GM12878 (cell line): ENCODE results near the gene TULP4. TPM values are rescaled to one million over a fixed set of nuclear protein-coding genes. Genes with fewer than 3 reads are reported as not detected.

Experiments
- ATAC-seq: fragments of 200-7000 bp; cut with Tn5 transposase; 3 replicates; pipeline ENCODE4 v1.9.1; 2020; ENCODE audit warnings: mild to moderate bottlenecking, moderate library complexity
- BruUV-seq: library from RNA; stranded (reverse); fragments of 400-500 nt; replicated peaks from 2 replicates; lab custom pipeline; 2021; lab: Mats Ljungman, UMichigan
- CTCF ChIA-PET: fragments of 300-600 bp; sonication (Branson Sonifier 250); formaldehyde crosslinking; extraction: SDS; loops from one replicate; lab custom pipeline; 2021; ENCODE audit warnings: inconsistent platforms; lab: Yijun Ruan, JAX
- POLR2A ChIA-PET: fragments of 350-600 bp; formaldehyde crosslinking; extraction: SDS; loops from one replicate; lab custom pipeline; 2021; ENCODE audit warnings: inconsistent platforms; lab: Charles Lee
- RAD21 ChIA-PET: fragments of 300-600 bp; sonication (Branson Sonifier 250); formaldehyde crosslinking; loops from one replicate; lab custom pipeline; 2023; ENCODE audit warnings: antibody characterized with exemption; ENCODE audit not compliant: unreplicated experiment; lab: Charles Lee
- SMC1A ChIA-PET: fragments of 300-600 bp; sonication (Branson Sonifier 250); formaldehyde crosslinking; loops from one replicate; lab custom pipeline; 2023; ENCODE audit not compliant: unreplicated experiment, uncharacterized antibody; lab: Charles Lee
- DNase-seq: peaks from one replicate; pipeline ENCODE4 v3.0.0-alpha.2; 2011; ENCODE audit warnings: low read depth, low spot score
- FAIRE-seq: peaks from 3 replicates; lab custom pipeline; 2011; peaks lifted over from hg19 to GRCh38; lab: Jason Lieb, UNC
- H2AFZ ChIP-seq: 2 replicates; pipeline ENCODE4 v1.6.0; 2011; ENCODE audit warnings: low read depth, low read length, control low read depth; ENCODE audit not compliant: control insufficient read depth
- H3K27ac ChIP-seq: 2 replicates; pipeline ENCODE4 v1.5.1; 2011; ENCODE audit warnings: control low read depth; ENCODE audit not compliant: control insufficient read depth, insufficient read depth
- H3K27me3 ChIP-seq, 2 experiments: replicated peaks in 1 of 2; 2 replicates each; pipeline versions ENCODE4 v1.6.0 to v1.6.1; 2011; ENCODE audit warnings: low read length in 1 of 2; ENCODE audit not compliant: control insufficient read depth in 2 of 2, insufficient read depth in 2 of 2
- H3K36me3 ChIP-seq, 2 experiments: 2 replicates each; pipeline ENCODE4 v1.5.1; 2011; ENCODE audit warnings: low read length in 1 of 2; ENCODE audit not compliant: control insufficient read depth in 2 of 2, insufficient read depth in 2 of 2
- H3K4me1 ChIP-seq: 2 replicates; pipeline ENCODE4 v1.6.1; 2011; ENCODE audit warnings: mild to moderate bottlenecking, low read length, moderate library complexity, mixed read lengths; ENCODE audit not compliant: control insufficient read depth, insufficient read depth
- H3K4me2 ChIP-seq: 2 replicates; pipeline ENCODE4 v1.6.0; 2011; ENCODE audit warnings: control low read depth; ENCODE audit not compliant: control insufficient read depth, insufficient read depth
- H3K4me3 ChIP-seq: fragments of 200-600 bp; sonication (generic); 2 replicates; pipeline ENCODE4 v1.5.1; 2016
- H3K79me2 ChIP-seq: 2 replicates; pipeline ENCODE4 v1.6.0; 2011; ENCODE audit warnings: low read length; ENCODE audit not compliant: control insufficient read depth, insufficient read depth
- H3K9ac ChIP-seq: 2 replicates; pipeline ENCODE4 v1.8.0; 2011; ENCODE audit warnings: low read length, control low read depth, mixed read lengths; ENCODE audit not compliant: control insufficient read depth, insufficient read depth
- H3K9me3 ChIP-seq: replicated peaks from 3 replicates; pipeline ENCODE4 v1.5.1; 2011; ENCODE audit warnings: mild to moderate bottlenecking, low read length; ENCODE audit not compliant: control insufficient read depth, insufficient read depth
- H4K20me1 ChIP-seq: 2 replicates; pipeline ENCODE4 v1.6.0; 2011; ENCODE audit not compliant: control insufficient read depth, insufficient read depth
- CEBPB ChIP-seq, 2 experiments: fragments of 150-350 bp in 1 of 2; IDR thresholded peaks; 2 replicates each; pipeline ENCODE4 v1.6.1; 2012 to 2014; ENCODE audit warnings: low read depth in 2 of 2, low read length in 2 of 2, borderline replicate concordance in 1 of 2, inconsistent platforms in 1 of 2
- GABPA ChIP-seq: IDR thresholded peaks from 2 replicates; pipeline ENCODE4 v1.6.1; 2014; ENCODE audit warnings: antibody characterized with exemption, low read depth, mild to moderate bottlenecking, inconsistent platforms
- HDAC2 ChIP-seq: fragments of 200-600 bp; sonication (generic); IDR thresholded peaks from 2 replicates; pipeline ENCODE4 v1.6.1; 2017
- MXI1 ChIP-seq: fragments of 150-350 bp; IDR thresholded peaks from 2 replicates; pipeline ENCODE4 v1.6.1; 2011; ENCODE audit warnings: low read depth, mild to moderate bottlenecking, inconsistent platforms, low read length, improper control_type of control experiment
- NFIC ChIP-seq: IDR thresholded peaks from 2 replicates; pipeline ENCODE4 v1.6.1; 2012; ENCODE audit warnings: low read depth, mild to moderate bottlenecking, inconsistent platforms, low read length, moderate library complexity
- PAX5 ChIP-seq: IDR thresholded peaks from 2 replicates; pipeline ENCODE4 v1.6.1; 2011; ENCODE audit warnings: low read depth, low read length, borderline replicate concordance
- PML ChIP-seq: IDR thresholded peaks from 2 replicates; pipeline ENCODE4 v1.6.1; 2012; ENCODE audit warnings: low read length, inconsistent platforms
- TARDBP ChIP-seq: IDR thresholded peaks from 2 replicates; pipeline ENCODE4 v1.6.1; 2016; ENCODE audit warnings: borderline replicate concordance
- WGBS: methylation state at CpG from one replicate; pipeline ENCODE4 v1.1.6; 2016; ENCODE audit warnings: low lambda C conversion rate; ENCODE audit not compliant: insufficient replicate concordance, insufficient coverage; ENCODE audit errors: missing lambda C conversion rate; 5-methylcytosine and 5-hydroxymethylcytosine counted together
- in situ Hi-C: fragments of 300-500 bp; cut with MboI; formaldehyde crosslinking; loops from 9 replicates; pipeline ENCODE4 v1.14.3; 2018; ENCODE audit warnings: mixed read lengths
- intact Hi-C: fragments of 100-400 bp; cut with micrococcal nuclease; formaldehyde crosslinking; loops from one replicate; pipeline ENCODE4 v1.14.2; 2022; ENCODE audit not compliant: unreplicated experiment
- polyA plus RNA-seq, 11 experiments: library from polyadenylated mRNA; depleted of rRNA in 4 of 11; unstranded in 6 of 11; stranded (reverse) in 5 of 11; fragments of >200 nt; fragmentation: Nextera tagmentation in 4 of 11; fragmentation: Illumina TruSeq in 1 of 11; extraction: Ambion mirVana in 4 of 11; extraction: Trizol in 1 of 11; gene quantifications; 1 replicate in 1 of 11; 2 replicates in 10 of 11; pipeline versions ENCODE4 v1.2.1 to v1.2.3, GENCODE V29; 2011 to 2016; ENCODE audit warnings: inconsistent platforms in 2 of 11, missing spikeins in 2 of 11, low read depth in 1 of 11
- total RNA-seq, 4 experiments: library from RNA; depleted of rRNA in 3 of 4; stranded (reverse); fragments of >200 nt in 3 of 4; fragmentation: Illumina TruSeq in 1 of 4; extraction: Trizol in 1 of 4; gene quantifications; 2 replicates each; pipeline versions ENCODE4 v1.2.1 to v1.2.3, GENCODE V29; 2013 to 2021
- TF ChIP-seq, protein P1 (sequence below): IDR thresholded peaks from 2 replicates; pipeline ENCODE4 v1.6.1; 2011; ENCODE audit warnings: borderline replicate concordance, low read depth, mild to moderate bottlenecking, moderate library complexity, mixed read lengths, low read length; ENCODE audit not compliant: insufficient read depth; ENCODE audit errors: extremely low read length

TULP4 gene
- total and polyA plus RNA-seq, 10 of the 15 experiments (the other 5 are each of a cell fraction or from before 2014, with no cell fraction given), result 0.73 to 31.8 (median 14.0) TPM

- TF ChIP-seq CEBPB (IDR thresholded peaks at IDR 0.05; ENCODE audit: borderline replicate concordance in 1 of 2, low read depth in 2 of 2, low read length in 2 of 2), result no peak
- no peak for TF ChIP-seq MXI1
- TF ChIP-seq PAX5, result no peak
- no peak for TF ChIP-seq HDAC2
- TF ChIP-seq GABPA, result no peak
- TF ChIP-seq, protein P1, sequence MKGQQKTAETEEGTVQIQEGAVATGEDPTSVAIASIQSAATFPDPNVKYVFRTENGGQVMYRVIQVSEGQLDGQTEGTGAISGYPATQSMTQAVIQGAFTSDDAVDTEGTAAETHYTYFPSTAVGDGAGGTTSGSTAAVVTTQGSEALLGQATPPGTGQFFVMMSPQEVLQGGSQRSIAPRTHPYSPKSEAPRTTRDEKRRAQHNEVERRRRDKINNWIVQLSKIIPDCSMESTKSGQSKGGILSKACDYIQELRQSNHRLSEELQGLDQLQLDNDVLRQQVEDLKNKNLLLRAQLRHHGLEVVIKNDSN, result no peak
- TF ChIP-seq TARDBP, result no peak
- no peak for TF ChIP-seq NFIC
- no peak for TF ChIP-seq PML
- DNase-seq (no peak), ATAC-seq (no peak), FAIRE-seq (no peak)
- Histone ChIP-seq H3K9me3 (no peaks in the 10 kb centered on the region), H3K36me3 (peaks cover 2 to 9% of the 10 kb centered on the region in 2 experiments; a peak in 2 of 4 replicates), H3K4me1 (no peaks in the 10 kb centered on the region; the same call in 1 of the 2 replicates), H2AFZ (no peak overlapping the region), H4K20me1 (no peaks in the 10 kb centered on the region), H3K79me2 (no peaks in the 10 kb centered on the region), H3K27ac (no peak overlapping the region), H3K4me3 (no peak overlapping the region), H3K27me3 (no peaks in the 10 kb centered on the region), H3K4me2 (no peak overlapping the region), H3K9ac (no peak overlapping the region)
- ChIA-PET POLR2A (no interaction called here), SMC1A (interaction anchor here (0.8 kb wide), 1 partner anchor 121 kb away, joined by 3 read pairs; no protein-coding TSS in a partner anchor), CTCF (interaction anchor here (1.1 kb wide), 1 partner anchor 9 kb away, joined by 3 read pairs; no protein-coding TSS in a partner anchor), RAD21 (no interaction called here)
- no TSS peak for BruUV-seq
- intact Hi-C loops (no loop called here), in situ Hi-C loops (no loop called here)
- WGBS, result 93% methylated on average over 3 of the region's 3 CpGs
These were observed 153.5 kb downstream of the TULP4 start for GRCh38 chr6:158465747-158466146.
